Thyroid gland (tissue), 4 donors: ENCODE data around the gene BLVRA.
A peak's percentile ranks its signal among the peaks of the same experiment; 100 is the strongest.

ENCODE experiments used
- POLR2A ChIP-seq, 2 donors: fragments of 450-650 bp; IDR thresholded peaks; one replicate each; pipeline ENCODE4 v1.6.1; 2017; ENCODE audit warnings: antibody characterized with exemption in 2 of 2, mild to moderate bottlenecking in 2 of 2, moderate library complexity in 1 of 2
- TF ChIP-seq, protein P1 (sequence below), 6 experiments: fragments of 200-600 bp in 3 of 6; fragments of 450-650 bp in 3 of 6; sonication (generic) in 3 of 6; IDR thresholded peaks; one replicate each; pipeline ENCODE4 v1.5.1; 2016 to 2019; ENCODE audit warnings: antibody characterized with exemption in 6 of 6, mild to moderate bottlenecking in 2 of 6, inconsistent platforms in 1 of 6, moderate library complexity in 1 of 6

DNA sequence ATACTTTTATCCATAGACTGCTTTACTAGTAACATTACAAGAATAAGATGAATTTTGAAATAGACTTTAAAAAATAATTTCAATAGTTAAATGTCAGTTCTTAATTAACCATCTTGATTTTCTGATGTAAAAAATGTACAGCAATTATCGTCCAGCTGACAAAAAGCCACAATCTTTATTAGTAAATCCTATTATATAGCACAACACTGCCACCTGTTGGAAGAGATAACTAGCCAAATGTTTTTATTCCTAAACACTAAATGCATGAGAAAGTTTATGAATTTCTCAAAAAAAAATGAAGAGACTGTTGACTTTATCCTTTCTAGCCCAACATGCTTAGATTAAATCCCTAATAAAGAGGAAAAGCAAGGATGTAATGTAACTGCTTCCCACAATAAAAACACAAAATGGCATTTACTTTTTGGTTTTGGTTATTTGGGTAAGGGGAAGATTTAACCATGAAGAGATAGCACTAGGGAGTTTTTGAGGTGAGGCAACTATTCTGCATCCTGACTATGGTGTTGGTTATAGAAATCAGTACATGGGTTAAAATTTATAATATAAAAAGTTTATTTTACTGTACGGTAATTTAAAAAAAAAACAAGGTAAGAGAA lies 37.2 kb upstream of the BLVRA start:
- TF ChIP-seq, protein P1, sequence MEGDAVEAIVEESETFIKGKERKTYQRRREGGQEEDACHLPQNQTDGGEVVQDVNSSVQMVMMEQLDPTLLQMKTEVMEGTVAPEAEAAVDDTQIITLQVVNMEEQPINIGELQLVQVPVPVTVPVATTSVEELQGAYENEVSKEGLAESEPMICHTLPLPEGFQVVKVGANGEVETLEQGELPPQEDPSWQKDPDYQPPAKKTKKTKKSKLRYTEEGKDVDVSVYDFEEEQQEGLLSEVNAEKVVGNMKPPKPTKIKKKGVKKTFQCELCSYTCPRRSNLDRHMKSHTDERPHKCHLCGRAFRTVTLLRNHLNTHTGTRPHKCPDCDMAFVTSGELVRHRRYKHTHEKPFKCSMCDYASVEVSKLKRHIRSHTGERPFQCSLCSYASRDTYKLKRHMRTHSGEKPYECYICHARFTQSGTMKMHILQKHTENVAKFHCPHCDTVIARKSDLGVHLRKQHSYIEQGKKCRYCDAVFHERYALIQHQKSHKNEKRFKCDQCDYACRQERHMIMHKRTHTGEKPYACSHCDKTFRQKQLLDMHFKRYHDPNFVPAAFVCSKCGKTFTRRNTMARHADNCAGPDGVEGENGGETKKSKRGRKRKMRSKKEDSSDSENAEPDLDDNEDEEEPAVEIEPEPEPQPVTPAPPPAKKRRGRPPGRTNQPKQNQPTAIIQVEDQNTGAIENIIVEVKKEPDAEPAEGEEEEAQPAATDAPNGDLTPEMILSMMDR (IDR thresholded peaks at IDR 0.05) = peak in 5 of 6 experiments; percentile 17 to 67 (median 63)
- TF ChIP-seq POLR2A (IDR thresholded peaks at IDR 0.05) = no peak
